ENCODE measurements around the gene CDON.

Gene CDON

GRCh38 chr11:125942771-125943428, 119.8 kb downstream of the CDON start:
- no peak for DNase-seq

GRCh38 chr11:125941619-125942611, 120.8 kb downstream of the CDON start:
- peak; percentile 48 for DNase-seq

GRCh38 chr11:125941267-125941618, 121.4 kb downstream of the CDON start:
- no peak for DNase-seq

- DNase-seq, result no peak
Measured at GRCh38 chr11:125940145-125940544, 122.5 kb downstream of the CDON start.

GRCh38 chr11:125939081-125939521, 123.6 kb downstream of the CDON start:
- DNase-seq, result no peak

GRCh38 chr11:125938418-125938817, 124.2 kb downstream of the CDON start:
- no peak for DNase-seq

- DNase-seq, result no peak
Measured at GRCh38 chr11:125935618-125936199, 127.0 kb downstream of the CDON start.

GRCh38 chr11:125935056-125935455, 127.6 kb downstream of the CDON start:
- DNase-seq, result no peak

GRCh38 chr11:125934473-125934872, 128.2 kb downstream of the CDON start:
- no peak for DNase-seq

- DNase-seq, result no peak
Measured at GRCh38 chr11:125933030-125933813, 129.4 kb downstream of the CDON start.

- DNase-seq, result no peak
Measured at GRCh38 chr11:125932301-125932700, 130.4 kb downstream of the CDON start.

- DNase-seq, result no peak
Measured at GRCh38 chr11:125931668-125932067, 131.0 kb downstream of the CDON start.

GRCh38 chr11:125931116-125931515, 131.6 kb downstream of the CDON start:
- no peak for DNase-seq

- no peak for DNase-seq
Measured at GRCh38 chr11:125930076-125930450, 132.6 kb downstream of the CDON start.

- no peak for DNase-seq
Measured at GRCh38 chr11:125929445-125930075, 133.1 kb downstream of the CDON start.

- DNase-seq, result no peak
Measured at GRCh38 chr11:125926682-125927081, 136.0 kb downstream of the CDON start.

- DNase-seq, result no peak
Measured at GRCh38 chr11:125925804-125926203, 136.9 kb downstream of the CDON start.

- DNase-seq, result no peak
Measured at GRCh38 chr11:125925247-125925740, 137.4 kb downstream of the CDON start.

- no peak for DNase-seq
Measured at GRCh38 chr11:125924384-125925007, 138.2 kb downstream of the CDON start.

- no peak for DNase-seq
Measured at GRCh38 chr11:125923633-125924032, 139.0 kb downstream of the CDON start.

GRCh38 chr11:125923012-125923579, 139.6 kb downstream of the CDON start:
- peak; percentile 70 for DNase-seq
